Immature natural killer cell (primary cell): ENCODE data around the gene SERINC5. TPM values are rescaled to one million over a fixed set of nuclear protein-coding genes. Genes with fewer than 3 reads are reported as not detected.
"Not testable (repeated sequence)": the region's sequence is repeated elsewhere in the genome, so short reads cannot be mapped to it uniquely, and the experiment has no call there.

Source experiments
- DNase-seq, 3 donors: peaks; one replicate each; pipeline ENCODE4 v3.0.0; 2022; ENCODE audit warnings: mixed read lengths in 1 of 3
- H3K27ac Mint-ChIP-seq, 6 donors: one replicate each; pipeline ENCODE4 v1.8.0; 2020; ENCODE audit warnings: mixed read lengths in 6 of 6, mild to moderate bottlenecking in 5 of 6, inconsistent platforms in 4 of 6, moderate library complexity in 3 of 6
- H3K27me3 Mint-ChIP-seq, 3 donors: one replicate each; pipeline ENCODE4 v1.8.0; 2020 to 2021; ENCODE audit warnings: low read depth in 3 of 3, mild to moderate bottlenecking in 3 of 3, mixed read lengths in 3 of 3, moderate library complexity in 3 of 3, inconsistent platforms in 1 of 3
- H3K36me3 Mint-ChIP-seq, 3 donors: one replicate each; pipeline ENCODE4 v1.8.0; 2020; ENCODE audit warnings: mixed read lengths in 3 of 3, inconsistent platforms in 2 of 3, mild to moderate bottlenecking in 2 of 3
- H3K4me1 Mint-ChIP-seq, 2 donors: one replicate each; pipeline ENCODE4 v1.8.0; 2020; ENCODE audit warnings: inconsistent platforms in 2 of 2, mild to moderate bottlenecking in 2 of 2, mixed read lengths in 2 of 2, moderate library complexity in 1 of 2
- H3K4me3 Mint-ChIP-seq, 5 donors: one replicate each; pipeline ENCODE4 v1.8.0; 2020; ENCODE audit warnings: mild to moderate bottlenecking in 5 of 5, mixed read lengths in 5 of 5, inconsistent platforms in 3 of 5, moderate library complexity in 3 of 5
- H3K9me3 Mint-ChIP-seq, 6 donors: one replicate each; pipeline ENCODE4 v1.8.0; 2020; ENCODE audit warnings: mild to moderate bottlenecking in 6 of 6, mixed read lengths in 6 of 6, inconsistent platforms in 4 of 6, moderate library complexity in 3 of 6
- polyA plus RNA-seq, 3 donors: library from polyadenylated mRNA; unstranded; fragments of 300-500 nt; fragmentation: Illumina TruSeq; gene quantifications; one replicate each; pipeline ENCODE4 v1.2.3, GENCODE V29; 2021

The SERINC5 gene
- polyA plus RNA-seq, 3 donors from 2014 or later, result 0.69 to 2.3 (median 1.1) TPM

- DNase-seq, result no peak
- Mint-ChIP-seq H3K9me3 (no peaks in the 10 kb centered on the region), H3K4me3 (no peak overlapping the region), H3K36me3 (peaks cover 0 to 35% (median 12%) of the 10 kb centered on the region in 3 donors), H3K4me1 (no peaks in the 10 kb centered on the region), H3K27ac (peak overlapping the region in 1 of 6 donors; percentile 41), H3K27me3 (peaks cover 0 to 2% (median 0%) of the 10 kb centered on the region in 3 donors)
These were observed 101.1 kb downstream of the SERINC5 start for GRCh38 chr5:80154749-80155148.

DNA sequence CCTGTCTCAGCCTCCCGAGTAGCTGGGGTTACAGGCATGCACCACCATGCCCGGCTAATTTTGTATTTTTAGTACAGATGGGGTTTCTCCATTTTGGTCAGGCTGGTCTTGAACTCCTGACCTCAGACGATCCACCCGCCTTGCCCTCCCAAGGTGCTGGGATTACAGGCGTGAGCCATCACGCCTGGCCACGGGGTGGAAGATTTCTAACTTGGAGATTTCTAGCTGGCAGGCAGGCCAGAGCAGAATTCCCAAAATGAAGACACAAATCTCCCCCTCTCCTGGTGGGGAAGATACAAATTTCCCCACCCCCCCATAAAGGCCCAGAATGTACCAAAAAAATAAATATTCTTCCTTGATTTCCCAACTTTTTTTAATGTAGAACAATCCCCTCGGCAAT, 101.6 kb downstream of the SERINC5 start:
- H3K27ac Mint-ChIP-seq, result peak overlapping the region in 1 of 6 donors; percentile 41
- not testable (repeated sequence) for H3K4me3 Mint-ChIP-seq

DNA sequence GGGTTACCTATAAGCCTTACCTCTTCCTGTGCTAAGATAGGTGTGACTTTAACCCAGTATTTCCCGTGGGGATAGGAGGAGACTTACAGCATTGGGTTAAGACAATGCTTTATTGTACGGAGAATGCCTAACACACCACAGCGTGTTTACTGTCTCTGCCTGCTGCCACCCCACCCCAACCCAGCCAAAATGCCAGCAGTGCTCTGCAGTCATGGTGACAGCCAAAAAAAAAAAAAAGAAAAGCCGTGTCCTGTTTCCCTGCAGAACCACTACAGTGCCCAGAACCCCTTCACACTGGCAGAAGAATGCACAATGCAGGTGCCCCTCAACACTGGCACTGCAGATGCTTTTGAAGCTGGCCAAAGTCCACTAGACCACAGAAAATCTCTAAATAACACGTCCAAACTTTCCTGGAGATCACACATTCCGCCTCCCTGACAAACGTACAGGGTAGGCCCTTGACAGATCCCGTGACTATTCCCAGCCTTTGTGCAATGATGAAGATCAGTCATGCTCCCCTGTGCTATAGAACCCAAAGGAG, 102.2 kb downstream of the SERINC5 start:
- Mint-ChIP-seq H3K4me3 (no peak overlapping the region), H3K27me3 (peaks cover 0 to 2% (median 0%) of the 10 kb centered on the region in 3 donors), H3K4me1 (no peaks in the 10 kb centered on the region), H3K27ac (no peak overlapping the region), H3K36me3 (peaks cover 0 to 27% (median 13%) of the 10 kb centered on the region in 3 donors), H3K9me3 (no peaks in the 10 kb centered on the region)
- DNase-seq, result no peak

More for the DNA sequence above, 101.6 kb downstream of the SERINC5 start:
- peaks cover 0 to 33% (median 13%) of the 10 kb centered on the region in 3 donors for H3K36me3 Mint-ChIP-seq
- not testable (repeated sequence) for H3K9me3 Mint-ChIP-seq, H3K4me1 Mint-ChIP-seq, H3K27me3 Mint-ChIP-seq, DNase-seq

- no peak overlapping the region for H3K4me3 Mint-ChIP-seq
- peaks cover 0 to 2% (median 0%) of the 10 kb centered on the region in 3 donors for H3K27me3 Mint-ChIP-seq
- no peaks in the 10 kb centered on the region for H3K9me3 Mint-ChIP-seq
- no peak overlapping the region for H3K27ac Mint-ChIP-seq
- no peak for DNase-seq
- peaks cover 0 to 22% (median 14%) of the 10 kb centered on the region in 3 donors for H3K36me3 Mint-ChIP-seq
- no peaks in the 10 kb centered on the region for H3K4me1 Mint-ChIP-seq
These were observed 103.1 kb downstream of the SERINC5 start for GRCh38 chr5:80152778-80153177.

DNA sequence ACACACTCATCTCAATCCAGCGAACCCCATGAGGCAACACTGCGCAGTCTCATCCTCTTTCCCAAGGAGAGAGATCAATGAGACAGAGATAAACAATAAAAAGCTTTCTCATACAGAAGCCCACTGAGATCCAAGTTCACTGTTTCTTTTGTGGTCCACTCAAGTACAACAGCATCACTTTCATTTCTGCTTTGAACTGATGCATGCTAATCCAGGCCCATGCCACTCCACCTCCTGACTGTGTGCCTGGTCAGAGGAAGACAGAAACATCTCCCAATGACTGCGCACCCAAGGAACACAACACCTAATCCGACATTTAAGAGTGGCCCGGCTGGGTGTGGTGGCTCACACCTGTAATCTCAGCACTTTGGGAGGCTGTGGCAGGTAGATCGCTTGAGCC, 104.0 kb downstream of the SERINC5 start:
- H3K27ac Mint-ChIP-seq, result no peak overlapping the region
- no peaks in the 10 kb centered on the region for H3K4me1 Mint-ChIP-seq
- H3K4me3 Mint-ChIP-seq, result no peak overlapping the region
- H3K27me3 Mint-ChIP-seq, result peaks cover 0 to 2% (median 0%) of the 10 kb centered on the region in 3 donors
- H3K9me3 Mint-ChIP-seq, result no peaks in the 10 kb centered on the region
- no peak for DNase-seq
- H3K36me3 Mint-ChIP-seq, result peaks cover 0 to 19% (median 18%) of the 10 kb centered on the region in 3 donors

- Mint-ChIP-seq H3K36me3 (peaks cover 0 to 28% (median 18%) of the 10 kb centered on the region in 3 donors), H3K9me3 (no peaks in the 10 kb centered on the region), H3K27ac (peak overlapping the region in 1 of 6 donors; percentile 3), H3K27me3 (peaks cover 0 to 2% (median 0%) of the 10 kb centered on the region in 3 donors), H3K4me3 (no peak overlapping the region), H3K4me1 (no peaks in the 10 kb centered on the region)
- no peak for DNase-seq
These were observed 105.1 kb downstream of the SERINC5 start for GRCh38 chr5:80150731-80151130.

DNA sequence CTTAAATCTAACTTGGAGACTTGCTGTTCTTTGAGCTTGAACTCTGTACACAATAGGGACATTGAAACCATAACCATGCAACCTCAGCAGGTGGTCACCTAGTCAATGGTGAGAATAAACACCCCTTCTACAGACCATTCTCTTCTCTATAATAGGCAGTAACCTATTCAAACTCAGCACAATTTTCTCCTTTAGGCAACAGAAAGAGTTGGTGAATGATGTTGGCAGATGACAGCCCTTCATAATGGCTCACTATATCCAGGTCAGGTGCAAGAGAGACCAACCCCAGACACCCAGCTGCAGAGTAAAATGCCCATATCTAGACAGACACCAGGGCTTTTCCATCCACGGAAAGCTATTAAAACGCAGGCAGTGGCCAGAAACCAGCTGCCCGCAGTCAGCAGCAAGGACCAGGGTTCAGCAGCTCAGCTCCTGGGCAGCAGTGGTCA, 106.7 kb downstream of the SERINC5 start:
- Mint-ChIP-seq H3K4me1 (no peaks in the 10 kb centered on the region), H3K27ac (no peak overlapping the region), H3K4me3 (no peak overlapping the region), H3K27me3 (peaks cover 0 to 2% (median 0%) of the 10 kb centered on the region in 3 donors), H3K9me3 (no peaks in the 10 kb centered on the region), H3K36me3 (peaks cover 6 to 25% (median 23%) of the 10 kb centered on the region in 3 donors)
- no peak for DNase-seq

GRCh38 chr5:80147119-80147815, 108.6 kb downstream of the SERINC5 start:
- Mint-ChIP-seq H3K27me3 (peaks cover 0 to 2% (median 2%) of the 10 kb centered on the region in 3 donors), H3K9me3 (no peaks in the 10 kb centered on the region), H3K27ac (no peak overlapping the region), H3K4me1 (no peaks in the 10 kb centered on the region), H3K4me3 (no peak overlapping the region), H3K36me3 (peaks cover 9 to 40% (median 37%) of the 10 kb centered on the region in 3 donors)
- no peak for DNase-seq

DNA sequence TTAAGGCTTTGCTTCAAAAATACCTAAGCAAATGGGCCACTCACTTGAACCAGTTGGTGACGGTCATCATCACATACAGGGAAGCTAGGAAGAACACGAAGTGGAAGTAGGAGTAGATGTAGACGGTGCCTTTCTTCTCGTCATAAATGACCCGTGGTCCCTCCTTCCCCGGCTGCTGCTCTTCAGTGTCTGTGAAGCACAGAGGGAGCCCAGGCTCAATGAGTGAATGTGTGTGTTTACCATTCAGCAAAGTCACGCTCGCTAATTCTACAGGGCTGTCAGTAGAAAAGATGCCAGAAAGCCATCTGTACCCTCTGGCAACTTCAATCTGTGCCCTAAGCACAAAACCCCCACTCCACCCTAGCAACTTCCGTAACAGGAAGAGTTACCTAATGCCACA, 109.8 kb downstream of the SERINC5 start:
- H3K4me1 Mint-ChIP-seq, result no peaks in the 10 kb centered on the region
- peaks cover 0 to 2% (median 2%) of the 10 kb centered on the region in 3 donors for H3K27me3 Mint-ChIP-seq
- H3K4me3 Mint-ChIP-seq, result no peak overlapping the region
- H3K9me3 Mint-ChIP-seq, result no peaks in the 10 kb centered on the region
- DNase-seq, result no peak
- H3K27ac Mint-ChIP-seq, result no peak overlapping the region
- peaks cover 9 to 40% (median 37%) of the 10 kb centered on the region in 3 donors for H3K36me3 Mint-ChIP-seq

GRCh38 chr5:80143491-80143890, 112.4 kb downstream of the SERINC5 start:
- no peaks in the 10 kb centered on the region for H3K9me3 Mint-ChIP-seq
- no peak for DNase-seq
- H3K36me3 Mint-ChIP-seq, result peaks cover 9 to 30% (median 26%) of the 10 kb centered on the region in 3 donors
- H3K27me3 Mint-ChIP-seq, result peaks cover 0 to 2% (median 0%) of the 10 kb centered on the region in 3 donors
- no peak overlapping the region for H3K4me3 Mint-ChIP-seq
- H3K27ac Mint-ChIP-seq, result no peak overlapping the region
- H3K4me1 Mint-ChIP-seq, result no peaks in the 10 kb centered on the region

DNA sequence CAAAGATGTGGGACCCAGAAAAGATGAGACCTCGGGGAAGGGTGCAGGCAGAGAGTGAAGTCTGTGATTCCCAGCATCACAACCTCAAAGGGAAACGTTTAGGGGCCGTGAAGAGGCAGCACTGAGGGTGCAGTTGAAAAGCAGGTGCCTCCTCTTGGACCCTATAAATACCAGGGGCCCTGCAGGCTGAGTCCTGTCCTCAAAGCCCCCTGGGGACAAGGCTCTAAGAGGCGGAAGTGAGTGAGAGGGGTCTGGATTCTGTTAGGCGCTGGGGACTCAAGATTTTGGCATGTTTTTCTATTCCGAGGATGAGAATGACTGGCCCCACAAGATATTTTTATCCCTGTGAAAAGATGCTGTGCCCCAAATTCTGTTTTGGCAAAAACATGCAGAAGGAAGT, 112.9 kb downstream of the SERINC5 start:
- Mint-ChIP-seq H3K27ac (no peak overlapping the region), H3K4me1 (no peaks in the 10 kb centered on the region), H3K36me3 (peaks cover 9 to 30% (median 26%) of the 10 kb centered on the region in 3 donors), H3K4me3 (no peak overlapping the region), H3K27me3 (peaks cover 0 to 2% (median 0%) of the 10 kb centered on the region in 3 donors), H3K9me3 (no peaks in the 10 kb centered on the region)
- DNase-seq, result no peak

DNA sequence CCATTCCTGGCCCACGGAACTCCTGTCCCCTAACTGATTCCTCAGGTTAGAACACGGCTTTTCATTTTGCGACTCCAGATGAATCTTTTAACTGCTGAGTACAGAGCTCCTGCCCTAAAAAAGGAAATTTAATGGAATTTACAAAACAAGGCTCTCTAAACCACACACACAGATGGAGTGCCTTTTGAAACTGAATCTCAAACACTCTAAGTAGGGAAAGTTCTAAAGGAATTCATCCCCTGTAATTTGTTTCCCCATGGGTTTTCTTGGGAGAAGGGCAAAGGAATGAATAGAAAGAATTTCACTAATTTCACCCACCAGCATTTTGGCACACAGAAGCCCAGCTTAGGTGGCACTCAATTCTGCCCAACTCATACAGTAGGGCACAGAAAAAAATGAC, 114.2 kb downstream of the SERINC5 start:
- H3K36me3 Mint-ChIP-seq, result peaks cover 9 to 23% (median 21%) of the 10 kb centered on the region in 3 donors
- H3K4me3 Mint-ChIP-seq, result no peak overlapping the region
- no peaks in the 10 kb centered on the region for H3K9me3 Mint-ChIP-seq
- no peak for DNase-seq
- H3K27me3 Mint-ChIP-seq, result peaks cover 0 to 2% (median 0%) of the 10 kb centered on the region in 3 donors
- no peak overlapping the region for H3K27ac Mint-ChIP-seq
- H3K4me1 Mint-ChIP-seq, result peaks cover 1 to 2% of the 10 kb centered on the region in 2 donors

- Mint-ChIP-seq H3K4me1 (peaks cover 6% of the 10 kb centered on the region in 2 donors), H3K36me3 (peaks cover 9 to 20% (median 20%) of the 10 kb centered on the region in 3 donors), H3K27me3 (peaks cover 0 to 2% (median 0%) of the 10 kb centered on the region in 3 donors), H3K9me3 (no peaks in the 10 kb centered on the region), H3K27ac (no peak overlapping the region), H3K4me3 (no peak overlapping the region)
- DNase-seq, result no peak
These were observed 114.6 kb downstream of the SERINC5 start for GRCh38 chr5:80141147-80141671.

DNA sequence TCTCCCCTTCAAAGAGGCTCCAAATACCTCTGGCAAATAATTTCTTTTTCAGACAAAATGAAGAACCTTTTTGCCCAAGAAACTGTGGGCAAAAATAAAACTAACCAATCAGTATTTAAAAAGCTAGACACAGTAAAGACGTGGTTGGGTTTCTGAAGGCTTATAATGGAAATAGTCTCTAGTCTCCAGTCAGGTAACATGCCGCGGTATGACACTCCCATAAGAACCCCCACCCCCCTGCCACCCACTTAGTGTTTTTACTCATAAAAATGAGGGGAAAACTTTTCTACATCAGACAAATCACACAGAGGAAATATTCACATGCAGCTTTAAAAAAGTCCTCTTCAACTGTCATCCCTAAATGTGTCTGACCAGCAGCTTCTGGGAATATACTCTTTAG, 115.4 kb downstream of the SERINC5 start:
- no peak overlapping the region for H3K27ac Mint-ChIP-seq
- H3K36me3 Mint-ChIP-seq, result peaks cover 9 to 20% (median 16%) of the 10 kb centered on the region in 3 donors
- H3K9me3 Mint-ChIP-seq, result no peaks in the 10 kb centered on the region
- no peak overlapping the region for H3K4me3 Mint-ChIP-seq
- H3K27me3 Mint-ChIP-seq, result peaks cover 0 to 2% (median 1%) of the 10 kb centered on the region in 3 donors
- peaks cover 13 to 14% of the 10 kb centered on the region in 2 donors for H3K4me1 Mint-ChIP-seq
- no peak for DNase-seq
